SKM-1 treated with dmso at 0.1 percent for 144 hours (cell line): ENCODE measurements around the gene CASP2.

ENCODE experiments used
- DNase-seq: peaks from one replicate; lab custom pipeline; 2025; ENCODE audit not compliant: unreplicated experiment; lab: John Stamatoyannopoulos, UW

CASP2 gene

GRCh38 chr7:143325240-143325639 is 37.1 kb downstream of the CASP2 start:
- no peak for DNase-seq

- DNase-seq, result no peak
These were observed 39.8 kb downstream of the CASP2 start for GRCh38 chr7:143327903-143328302.

GRCh38 chr7:143329471-143330170 is 41.5 kb downstream of the CASP2 start:
- DNase-seq, result no peak

GRCh38 chr7:143331179-143331801 is 43.1 kb downstream of the CASP2 start:
- no peak for DNase-seq

- no peak for DNase-seq
These were observed 46.1 kb downstream of the CASP2 start for GRCh38 chr7:143334244-143334643.

- DNase-seq, result no peak
These were observed 49.1 kb downstream of the CASP2 start for GRCh38 chr7:143337216-143337615.

GRCh38 chr7:143341842-143342241 is 53.7 kb downstream of the CASP2 start:
- DNase-seq, result no peak

- DNase-seq, result no peak
These were observed 55.4 kb downstream of the CASP2 start for GRCh38 chr7:143343596-143343995.

GRCh38 chr7:143345428-143345900 is 57.3 kb downstream of the CASP2 start:
- DNase-seq, result no peak

- DNase-seq, result no peak
These were observed 57.9 kb downstream of the CASP2 start for GRCh38 chr7:143346018-143346417.

GRCh38 chr7:143347950-143348349 is 59.8 kb downstream of the CASP2 start:
- no peak for DNase-seq

- no peak for DNase-seq
These were observed 62.9 kb downstream of the CASP2 start for GRCh38 chr7:143351060-143351459.

GRCh38 chr7:143351574-143351973 is 63.4 kb downstream of the CASP2 start:
- DNase-seq, result no peak

GRCh38 chr7:143352531-143353002 is 64.4 kb downstream of the CASP2 start:
- no peak for DNase-seq

GRCh38 chr7:143354376-143354775 is 66.2 kb downstream of the CASP2 start:
- DNase-seq, result no peak

- DNase-seq, result no peak
These were observed 66.8 kb downstream of the CASP2 start for GRCh38 chr7:143354965-143355364.

- no peak for DNase-seq
These were observed 67.6 kb downstream of the CASP2 start for GRCh38 chr7:143355450-143356385.

- no peak for DNase-seq
These were observed 68.4 kb downstream of the CASP2 start for GRCh38 chr7:143356414-143357050.
